ENCODE results near the gene MFAP3L.

- TF ChIP-seq POLR2A (IDR thresholded peaks at IDR 0.05; ENCODE audit: low read length) (no peak), GATA1 (IDR thresholded peaks at IDR 0.05; ENCODE audit: low read depth, low read length) (no peak)
Measured at GRCh38 chr4:170071196-170071595, 45.0 kb upstream of the MFAP3L start.
